ENCODE data around the gene PPP2R3B.
"Not testable (repeated sequence)": the region's sequence is repeated elsewhere in the genome, so short reads cannot be mapped to it uniquely, and the experiment has no call there.

The PPP2R3B gene

DNA sequence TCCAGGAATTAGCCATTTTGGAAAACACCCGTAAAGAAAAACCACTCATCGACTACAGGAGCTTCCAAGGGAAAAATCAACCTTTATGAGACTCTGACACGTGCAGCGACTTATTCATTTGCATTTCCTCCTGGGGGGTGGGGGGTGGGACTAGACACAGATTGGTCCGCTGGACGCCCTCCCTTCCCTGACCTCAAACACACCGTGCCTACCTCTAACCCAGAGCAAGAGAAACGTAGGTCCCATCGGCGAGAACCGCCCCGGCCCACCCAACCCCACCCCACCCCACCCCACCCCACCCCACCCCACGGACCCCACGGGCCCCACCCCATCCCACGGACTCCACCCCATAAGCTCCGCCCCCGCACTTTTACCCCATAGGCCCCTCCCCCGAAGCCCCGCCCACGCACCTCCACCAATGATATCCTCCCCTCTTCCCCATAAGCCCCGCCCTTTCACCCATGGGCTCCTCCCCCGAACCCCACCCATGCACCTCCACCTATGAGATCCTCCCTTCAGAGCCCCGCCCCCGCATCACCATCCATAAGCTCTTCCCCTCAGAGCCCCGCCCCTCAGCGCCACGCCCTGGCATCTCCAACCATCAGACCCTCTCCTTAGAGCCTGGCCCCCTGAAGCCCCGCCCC, 69.2 kb downstream of the PPP2R3B start:
- DNase-seq: no peak

DNA sequence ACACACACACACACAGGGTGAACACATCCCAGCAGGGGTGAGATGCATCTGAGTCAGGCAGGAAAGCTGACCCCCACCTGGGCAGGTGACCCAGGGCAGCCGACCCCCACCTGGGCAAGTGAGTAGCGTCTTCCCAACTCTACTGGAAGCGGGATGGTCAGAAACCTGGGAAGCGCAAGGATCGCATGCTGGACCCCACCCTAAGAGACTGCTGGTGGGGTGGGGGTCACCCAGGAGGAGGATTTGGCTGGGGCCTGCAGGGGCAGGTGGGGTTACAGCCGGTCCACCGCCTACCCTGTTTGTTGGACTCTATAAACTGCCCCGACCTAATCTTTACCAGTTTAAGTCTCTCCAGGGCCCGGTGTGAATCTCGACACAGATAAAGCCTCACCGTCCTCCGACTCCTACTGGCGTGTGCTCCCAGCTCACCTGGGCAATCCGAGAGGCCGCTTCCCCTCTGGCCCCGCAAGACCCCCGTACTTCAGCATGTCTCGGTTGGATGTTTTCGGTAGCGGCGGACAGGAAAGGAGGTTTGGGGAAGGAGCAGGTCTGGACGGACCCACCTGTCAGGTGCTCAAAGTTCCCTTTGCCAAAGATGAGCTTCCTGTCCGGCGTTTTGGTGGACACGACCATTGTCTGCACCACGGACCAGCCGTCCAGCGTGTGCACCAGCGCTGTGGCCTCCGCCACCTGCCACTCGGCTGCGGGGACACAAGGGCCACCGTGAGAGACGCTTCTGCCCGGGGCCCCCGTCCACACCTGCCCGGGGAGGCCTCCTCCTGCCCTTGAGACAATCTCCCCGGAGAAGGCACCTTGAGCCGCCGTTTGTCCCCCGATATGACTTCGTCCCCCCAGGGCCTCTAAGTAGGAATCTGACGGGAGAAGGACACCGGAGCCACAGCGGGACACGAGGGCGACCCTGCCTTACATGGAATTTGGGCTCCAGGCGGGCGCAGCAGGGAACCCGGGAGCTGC, 70.1 kb downstream of the PPP2R3B start:
- no peak for DNase-seq

DNA sequence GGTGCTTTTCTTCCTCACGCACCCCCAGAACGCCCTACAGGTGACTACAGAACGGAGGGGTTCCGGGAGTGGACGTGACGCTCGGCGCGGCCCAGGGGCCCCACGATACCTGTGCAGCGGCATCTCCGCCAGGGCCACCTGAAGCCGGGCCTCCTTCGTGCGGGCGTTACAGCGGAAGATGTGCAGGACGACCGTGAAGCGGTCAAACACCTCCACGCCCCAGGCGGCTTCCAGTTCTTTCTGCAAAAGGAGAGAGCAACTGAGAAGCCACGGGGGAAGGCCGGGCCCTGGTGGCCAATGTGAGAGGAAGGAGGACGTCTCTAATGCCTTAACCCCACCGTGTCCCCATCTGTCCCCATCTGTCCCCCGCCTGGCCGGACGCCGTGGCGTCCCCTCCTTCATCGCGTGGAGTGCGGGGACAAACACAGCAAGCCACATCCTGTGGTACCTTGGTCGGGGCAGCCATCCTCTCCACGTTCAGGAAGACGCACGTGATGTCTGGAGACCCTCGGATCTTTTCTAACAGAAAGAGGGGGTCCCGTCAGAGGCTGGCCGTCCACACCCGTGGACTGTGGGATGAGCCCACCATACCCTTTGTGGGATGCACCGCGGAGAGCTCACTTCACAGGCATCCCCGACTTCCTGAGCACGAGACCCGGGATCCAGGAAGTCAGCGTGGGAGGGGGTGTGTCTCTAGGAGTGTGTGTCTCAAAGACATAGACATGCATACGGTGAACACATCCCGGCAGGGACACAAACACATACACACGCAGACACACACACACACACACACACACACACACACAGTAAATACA, 71.7 kb downstream of the PPP2R3B start:
- no peak for DNase-seq

DNA sequence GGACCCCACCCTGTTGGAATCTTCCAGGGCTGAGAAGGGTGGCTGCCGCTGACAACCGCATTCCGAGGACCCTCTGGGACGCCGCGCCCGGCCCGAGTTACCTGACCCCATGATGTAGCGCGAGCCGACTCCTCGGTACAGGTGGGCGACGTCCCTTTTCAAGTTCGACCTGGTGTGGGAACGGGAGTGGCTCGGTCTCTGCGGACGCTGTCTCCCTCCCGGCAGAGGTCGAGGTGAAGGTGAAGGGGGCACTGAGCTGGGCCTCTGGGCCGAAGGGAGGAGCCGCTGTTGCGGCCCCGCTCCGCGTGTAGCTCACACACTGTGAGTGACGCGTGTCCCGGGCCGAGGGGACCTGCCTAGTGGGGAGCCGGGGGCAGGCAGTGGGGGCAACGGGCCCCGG, 72.7 kb downstream of the PPP2R3B start:
- no peak for DNase-seq

DNA sequence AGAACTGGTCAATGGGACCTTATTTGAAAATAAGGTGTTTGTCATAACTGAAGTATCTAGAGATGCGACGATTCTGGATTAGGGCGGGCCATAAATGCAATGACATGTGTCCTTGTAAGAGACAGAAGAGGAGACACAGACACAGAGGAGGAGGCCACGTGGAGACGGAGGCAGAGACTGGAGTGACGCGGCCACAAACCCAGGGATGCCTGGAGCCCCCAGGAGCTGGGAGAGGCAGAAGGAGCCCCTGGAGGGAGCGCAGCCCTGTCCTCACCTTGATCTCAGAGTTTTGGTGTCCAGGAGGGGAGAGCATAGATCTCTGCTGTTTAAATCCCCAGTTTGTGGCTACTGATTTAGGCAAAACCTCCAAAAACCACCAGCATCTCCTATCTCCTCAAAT, 73.2 kb downstream of the PPP2R3B start:
- no peak for DNase-seq

DNA sequence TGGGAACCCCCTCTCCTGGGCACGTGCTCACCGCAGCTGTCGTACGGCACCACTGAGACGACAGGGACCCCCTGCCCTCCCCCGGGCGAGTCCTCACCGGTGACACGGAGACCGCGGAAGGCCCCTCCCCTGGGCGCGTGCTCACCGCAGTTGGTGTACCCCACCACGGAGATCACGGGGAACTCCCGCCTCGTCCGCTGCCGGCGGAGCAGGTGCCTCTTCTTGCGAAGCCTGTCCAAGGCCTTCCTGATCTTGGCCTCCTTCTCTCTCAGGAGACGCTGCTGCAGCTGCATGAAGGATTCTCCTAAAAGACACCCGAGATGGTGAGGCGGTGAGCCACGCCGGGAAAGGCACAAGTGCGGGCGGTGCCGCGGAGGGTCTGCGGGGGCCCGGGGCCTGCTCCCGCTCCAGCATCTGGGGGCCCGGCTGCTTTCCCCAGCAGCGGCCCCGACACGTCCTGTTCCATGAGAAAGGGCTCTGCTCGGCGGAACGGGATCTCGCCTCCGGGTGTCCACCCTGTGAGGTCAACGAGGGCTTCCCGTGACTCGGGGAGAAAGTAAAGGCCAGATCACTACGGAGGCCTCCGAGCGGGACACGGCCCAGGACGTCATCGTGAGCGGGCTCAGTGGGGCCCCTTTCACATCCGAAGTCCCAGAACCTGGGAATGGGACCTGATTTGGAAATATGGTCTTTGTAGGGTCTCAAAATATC, 73.9 kb downstream of the PPP2R3B start:
- no peak for DNase-seq

- DNase-seq: no peak
Measured at GRCh38 chrX:311156-312129, 75.3 kb downstream of the PPP2R3B start.

DNA sequence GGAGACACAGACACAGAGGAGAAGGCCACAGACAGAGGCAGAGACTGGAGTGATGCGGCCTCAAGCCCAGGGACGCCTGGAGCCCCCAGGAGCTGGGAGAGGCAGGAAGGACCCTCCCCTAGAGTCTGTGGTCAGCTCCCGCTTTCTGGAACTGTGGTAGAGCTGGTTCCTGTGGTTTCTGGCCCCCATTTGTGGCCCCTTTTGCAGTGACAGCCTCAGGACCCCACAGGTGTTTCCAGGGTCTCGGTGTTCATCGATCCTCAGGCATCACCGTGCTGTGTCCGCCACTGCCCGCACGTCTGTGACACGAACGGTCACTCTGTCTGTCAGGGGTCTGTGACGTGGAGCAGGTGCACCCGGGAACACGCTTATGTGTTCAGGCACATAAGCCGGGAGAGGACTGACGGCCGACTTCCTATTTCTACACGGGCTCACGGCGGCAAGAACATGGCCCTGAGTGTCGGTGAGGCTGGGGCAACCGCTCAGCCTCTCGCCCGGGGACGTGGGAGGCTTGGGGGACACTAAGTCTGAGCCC, 76.0 kb downstream of the PPP2R3B start:
- no peak for DNase-seq

GRCh38 chrX:308821-309520, 77.7 kb downstream of the PPP2R3B start:
- no peak for DNase-seq

GRCh38 chrX:307261-308111, 79.2 kb downstream of the PPP2R3B start:
- no peak for DNase-seq

DNA sequence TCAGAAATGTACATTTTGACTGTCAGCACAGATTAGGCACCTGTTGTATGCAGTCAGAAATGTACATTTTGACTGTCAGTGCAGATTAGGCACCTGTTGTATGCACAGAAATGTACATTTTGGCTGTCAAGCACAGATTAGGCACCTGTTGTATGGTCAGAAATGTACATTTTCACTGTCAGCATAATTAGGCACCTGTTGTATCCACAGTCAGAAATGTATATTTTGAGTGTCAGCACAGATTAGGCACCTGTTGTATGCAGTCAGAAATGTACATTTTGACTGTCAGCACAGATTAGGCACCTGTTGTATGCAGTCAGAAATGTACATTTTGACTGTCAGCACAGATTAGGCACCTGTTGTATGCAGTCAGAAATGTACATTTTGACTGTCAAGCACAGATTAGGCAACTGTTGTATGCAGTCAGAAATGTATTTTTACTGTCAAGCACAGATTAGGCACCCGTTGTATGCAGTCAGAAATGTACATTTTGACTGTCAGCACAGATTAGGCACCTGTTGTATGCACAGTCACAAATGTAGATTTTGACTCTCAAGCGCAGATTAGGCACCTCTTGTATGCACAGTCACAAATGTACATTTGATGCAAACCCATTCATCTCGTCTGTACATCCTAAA, 80.0 kb downstream of the PPP2R3B start:
- not testable (repeated sequence) for DNase-seq

- not testable (repeated sequence) for DNase-seq
Measured at GRCh38 chrX:305781-306613, 80.7 kb downstream of the PPP2R3B start.

- no peak for DNase-seq
Measured at GRCh38 chrX:302975-303374, 83.7 kb downstream of the PPP2R3B start.

GRCh38 chrX:300334-300733, 86.4 kb downstream of the PPP2R3B start:
- no peak for DNase-seq

- DNase-seq: no peak
Measured at GRCh38 chrX:298993-299392, 87.7 kb downstream of the PPP2R3B start.

DNA sequence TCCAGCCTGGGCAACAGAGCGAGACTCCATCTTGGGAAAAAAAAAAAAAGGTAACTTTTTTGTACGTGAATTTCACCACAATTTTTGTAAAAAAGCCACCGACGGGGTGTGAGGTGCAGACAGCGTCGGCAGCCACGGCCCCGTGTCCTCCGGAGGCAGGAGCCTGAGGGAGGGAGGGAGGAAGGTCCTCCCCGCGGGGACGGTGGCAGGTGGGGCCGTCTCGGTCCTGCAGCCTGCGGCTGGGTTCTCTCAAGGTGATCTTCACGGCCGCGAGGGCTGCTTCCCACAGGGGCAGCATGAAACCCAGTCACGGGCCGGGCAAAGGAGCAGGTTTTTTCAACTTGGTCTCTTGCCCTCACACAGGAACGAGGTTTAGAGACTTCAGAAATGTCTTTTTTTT, 91.6 kb downstream of the PPP2R3B start:
- DNase-seq: no peak

- DNase-seq: no peak
Measured at GRCh38 chrX:292900-293897, 93.5 kb downstream of the PPP2R3B start.

All from NCI-H526 (cell line).